GM12878 (cell line): ENCODE data around the gene CAPN3. TPM values are rescaled to one million over a fixed set of nuclear protein-coding genes. Genes with fewer than 3 reads are reported as not detected.

Experiments
- ATAC-seq: fragments of 200-7000 bp; cut with Tn5 transposase; 3 replicates; pipeline ENCODE4 v1.9.1; 2020; ENCODE audit warnings: mild to moderate bottlenecking, moderate library complexity
- BruUV-seq: library from RNA; stranded (reverse); fragments of 400-500 nt; replicated peaks from 2 replicates; lab custom pipeline; 2021; lab: Mats Ljungman, UMichigan
- CTCF ChIA-PET: fragments of 300-600 bp; sonication (Branson Sonifier 250); formaldehyde crosslinking; extraction: SDS; loops from one replicate; lab custom pipeline; 2021; ENCODE audit warnings: inconsistent platforms; lab: Yijun Ruan, JAX
- POLR2A ChIA-PET: fragments of 350-600 bp; formaldehyde crosslinking; extraction: SDS; loops from one replicate; lab custom pipeline; 2021; ENCODE audit warnings: inconsistent platforms; lab: Charles Lee
- RAD21 ChIA-PET: fragments of 300-600 bp; sonication (Branson Sonifier 250); formaldehyde crosslinking; loops from one replicate; lab custom pipeline; 2023; ENCODE audit warnings: antibody characterized with exemption; ENCODE audit not compliant: unreplicated experiment; lab: Charles Lee
- SMC1A ChIA-PET: fragments of 300-600 bp; sonication (Branson Sonifier 250); formaldehyde crosslinking; loops from one replicate; lab custom pipeline; 2023; ENCODE audit not compliant: unreplicated experiment, uncharacterized antibody; lab: Charles Lee
- DNase-seq: peaks from one replicate; pipeline ENCODE4 v3.0.0-alpha.2; 2011; ENCODE audit warnings: low read depth, low spot score
- FAIRE-seq: peaks from 3 replicates; lab custom pipeline; 2011; peaks lifted over from hg19 to GRCh38; lab: Jason Lieb, UNC
- H2AFZ ChIP-seq: 2 replicates; pipeline ENCODE4 v1.6.0; 2011; ENCODE audit warnings: low read depth, low read length, control low read depth; ENCODE audit not compliant: control insufficient read depth
- H3K27ac ChIP-seq: 2 replicates; pipeline ENCODE4 v1.5.1; 2011; ENCODE audit warnings: control low read depth; ENCODE audit not compliant: control insufficient read depth, insufficient read depth
- H3K27me3 ChIP-seq, 2 experiments: replicated peaks in 1 of 2; 2 replicates each; pipeline versions ENCODE4 v1.6.0 to v1.6.1; 2011; ENCODE audit warnings: low read length in 1 of 2; ENCODE audit not compliant: control insufficient read depth in 2 of 2, insufficient read depth in 2 of 2
- H3K36me3 ChIP-seq, 2 experiments: 2 replicates each; pipeline ENCODE4 v1.5.1; 2011; ENCODE audit warnings: low read length in 1 of 2; ENCODE audit not compliant: control insufficient read depth in 2 of 2, insufficient read depth in 2 of 2
- H3K4me1 ChIP-seq: 2 replicates; pipeline ENCODE4 v1.6.1; 2011; ENCODE audit warnings: mild to moderate bottlenecking, low read length, moderate library complexity, mixed read lengths; ENCODE audit not compliant: control insufficient read depth, insufficient read depth
- H3K4me2 ChIP-seq: 2 replicates; pipeline ENCODE4 v1.6.0; 2011; ENCODE audit warnings: control low read depth; ENCODE audit not compliant: control insufficient read depth, insufficient read depth
- H3K4me3 ChIP-seq: fragments of 200-600 bp; sonication (generic); 2 replicates; pipeline ENCODE4 v1.5.1; 2016
- H3K79me2 ChIP-seq: 2 replicates; pipeline ENCODE4 v1.6.0; 2011; ENCODE audit warnings: low read length; ENCODE audit not compliant: control insufficient read depth, insufficient read depth
- H3K9ac ChIP-seq: 2 replicates; pipeline ENCODE4 v1.8.0; 2011; ENCODE audit warnings: low read length, control low read depth, mixed read lengths; ENCODE audit not compliant: control insufficient read depth, insufficient read depth
- H3K9me3 ChIP-seq: replicated peaks from 3 replicates; pipeline ENCODE4 v1.5.1; 2011; ENCODE audit warnings: mild to moderate bottlenecking, low read length; ENCODE audit not compliant: control insufficient read depth, insufficient read depth
- H4K20me1 ChIP-seq: 2 replicates; pipeline ENCODE4 v1.6.0; 2011; ENCODE audit not compliant: control insufficient read depth, insufficient read depth
- KLF5 ChIP-seq: fragments of 450-650 bp; IDR thresholded peaks from 2 replicates; pipeline ENCODE4 v1.6.1; 2014; ENCODE audit warnings: mild to moderate bottlenecking; ENCODE audit not compliant: partially characterized antibody
- MYC ChIP-seq: IDR thresholded peaks from 2 replicates; pipeline ENCODE4 v1.6.1; 2011; ENCODE audit warnings: mild to moderate bottlenecking, low read length, moderate library complexity, inconsistent platforms; ENCODE audit not compliant: insufficient read depth, insufficient replicate concordance, insufficient read length, severe bottlenecking
- NFYA ChIP-seq: IDR thresholded peaks from 2 replicates; pipeline ENCODE4 v1.6.1; 2011; ENCODE audit warnings: low read depth, mild to moderate bottlenecking, low read length, improper control_type of control experiment, borderline replicate concordance
- POLR2A ChIP-seq: IDR thresholded peaks from 2 replicates; pipeline ENCODE4 v1.6.1; 2011; ENCODE audit warnings: low read depth, mild to moderate bottlenecking, low read length
- POU2F2 ChIP-seq: IDR thresholded peaks from 3 replicates; pipeline ENCODE4 v1.6.1; 2011; ENCODE audit warnings: low read depth, mild to moderate bottlenecking, low read length, borderline replicate concordance
- RFX5 ChIP-seq: IDR thresholded peaks from 2 replicates; pipeline ENCODE4 v1.6.1; 2011; ENCODE audit warnings: low read depth, low read length, improper control_type of control experiment
- TCF12 ChIP-seq: IDR thresholded peaks from 2 replicates; pipeline ENCODE4 v1.6.1; 2011; ENCODE audit warnings: low read depth, mild to moderate bottlenecking, low read length
- ZBTB33 ChIP-seq: fragments of 450-650 bp; IDR thresholded peaks from 2 replicates; pipeline ENCODE4 v1.6.1; 2017; ENCODE audit warnings: mild to moderate bottlenecking
- ZNF24 ChIP-seq: fragments of 450-650 bp; IDR thresholded peaks from 2 replicates; pipeline ENCODE4 v1.6.1; 2017; ENCODE audit warnings: antibody characterized with exemption, mild to moderate bottlenecking
- WGBS: methylation state at CpG from one replicate; pipeline ENCODE4 v1.1.6; 2016; ENCODE audit warnings: low lambda C conversion rate; ENCODE audit not compliant: insufficient replicate concordance, insufficient coverage; ENCODE audit errors: missing lambda C conversion rate; 5-methylcytosine and 5-hydroxymethylcytosine counted together
- in situ Hi-C: fragments of 300-500 bp; cut with MboI; formaldehyde crosslinking; loops from 9 replicates; pipeline ENCODE4 v1.14.3; 2018; ENCODE audit warnings: mixed read lengths
- intact Hi-C: fragments of 100-400 bp; cut with micrococcal nuclease; formaldehyde crosslinking; loops from one replicate; pipeline ENCODE4 v1.14.2; 2022; ENCODE audit not compliant: unreplicated experiment
- polyA plus RNA-seq, 11 experiments: library from polyadenylated mRNA; depleted of rRNA in 4 of 11; unstranded in 6 of 11; stranded (reverse) in 5 of 11; fragments of >200 nt; fragmentation: Nextera tagmentation in 4 of 11; fragmentation: Illumina TruSeq in 1 of 11; extraction: Ambion mirVana in 4 of 11; extraction: Trizol in 1 of 11; gene quantifications; 1 replicate in 1 of 11; 2 replicates in 10 of 11; pipeline versions ENCODE4 v1.2.1 to v1.2.3, GENCODE V29; 2011 to 2016; ENCODE audit warnings: inconsistent platforms in 2 of 11, missing spikeins in 2 of 11, low read depth in 1 of 11
- total RNA-seq, 4 experiments: library from RNA; depleted of rRNA in 3 of 4; stranded (reverse); fragments of >200 nt in 3 of 4; fragmentation: Illumina TruSeq in 1 of 4; extraction: Trizol in 1 of 4; gene quantifications; 2 replicates each; pipeline versions ENCODE4 v1.2.1 to v1.2.3, GENCODE V29; 2013 to 2021
- TF ChIP-seq, protein P1 (sequence below): IDR thresholded peaks from 2 replicates; pipeline ENCODE4 v1.6.1; 2011; ENCODE audit warnings: mild to moderate bottlenecking, low read depth, low read length, moderate library complexity; ENCODE audit not compliant: insufficient replicate concordance
- TF ChIP-seq, protein P2 (sequence below): fragments of 450-650 bp; conservative IDR thresholded peaks from 2 replicates; pipeline ENCODE4 v1.6.1; 2017; ENCODE audit warnings: mild to moderate bottlenecking, moderate library complexity

The CAPN3 gene
- total and polyA plus RNA-seq, 10 of the 15 experiments (the other 5 are each of a cell fraction or from before 2014, with no cell fraction given), result 1.1 to 3.8 (median 2.4) TPM

- TF ChIP-seq ZBTB33 (no peak), NFYA (no peak), MYC (no peak), POU2F2 (no peak), POLR2A (no peak)
- TF ChIP-seq, protein P1, sequence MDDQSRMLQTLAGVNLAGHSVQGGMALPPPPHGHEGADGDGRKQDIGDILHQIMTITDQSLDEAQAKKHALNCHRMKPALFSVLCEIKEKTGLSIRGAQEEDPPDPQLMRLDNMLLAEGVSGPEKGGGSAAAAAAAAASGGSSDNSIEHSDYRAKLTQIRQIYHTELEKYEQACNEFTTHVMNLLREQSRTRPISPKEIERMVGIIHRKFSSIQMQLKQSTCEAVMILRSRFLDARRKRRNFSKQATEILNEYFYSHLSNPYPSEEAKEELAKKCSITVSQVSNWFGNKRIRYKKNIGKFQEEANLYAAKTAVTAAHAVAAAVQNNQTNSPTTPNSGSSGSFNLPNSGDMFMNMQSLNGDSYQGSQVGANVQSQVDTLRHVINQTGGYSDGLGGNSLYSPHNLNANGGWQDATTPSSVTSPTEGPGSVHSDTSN, result no peak
- TF ChIP-seq, protein P2, sequence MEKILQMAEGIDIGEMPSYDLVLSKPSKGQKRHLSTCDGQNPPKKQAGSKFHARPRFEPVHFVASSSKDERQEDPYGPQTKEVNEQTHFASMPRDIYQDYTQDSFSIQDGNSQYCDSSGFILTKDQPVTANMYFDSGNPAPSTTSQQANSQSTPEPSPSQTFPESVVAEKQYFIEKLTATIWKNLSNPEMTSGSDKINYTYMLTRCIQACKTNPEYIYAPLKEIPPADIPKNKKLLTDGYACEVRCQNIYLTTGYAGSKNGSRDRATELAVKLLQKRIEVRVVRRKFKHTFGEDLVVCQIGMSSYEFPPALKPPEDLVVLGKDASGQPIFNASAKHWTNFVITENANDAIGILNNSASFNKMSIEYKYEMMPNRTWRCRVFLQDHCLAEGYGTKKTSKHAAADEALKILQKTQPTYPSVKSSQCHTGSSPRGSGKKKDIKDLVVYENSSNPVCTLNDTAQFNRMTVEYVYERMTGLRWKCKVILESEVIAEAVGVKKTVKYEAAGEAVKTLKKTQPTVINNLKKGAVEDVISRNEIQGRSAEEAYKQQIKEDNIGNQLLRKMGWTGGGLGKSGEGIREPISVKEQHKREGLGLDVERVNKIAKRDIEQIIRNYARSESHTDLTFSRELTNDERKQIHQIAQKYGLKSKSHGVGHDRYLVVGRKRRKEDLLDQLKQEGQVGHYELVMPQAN, result no peak
Observed at GRCh38 chr15:42394106-42394505, 34.8 kb downstream of the CAPN3 start (continued).

DNA sequence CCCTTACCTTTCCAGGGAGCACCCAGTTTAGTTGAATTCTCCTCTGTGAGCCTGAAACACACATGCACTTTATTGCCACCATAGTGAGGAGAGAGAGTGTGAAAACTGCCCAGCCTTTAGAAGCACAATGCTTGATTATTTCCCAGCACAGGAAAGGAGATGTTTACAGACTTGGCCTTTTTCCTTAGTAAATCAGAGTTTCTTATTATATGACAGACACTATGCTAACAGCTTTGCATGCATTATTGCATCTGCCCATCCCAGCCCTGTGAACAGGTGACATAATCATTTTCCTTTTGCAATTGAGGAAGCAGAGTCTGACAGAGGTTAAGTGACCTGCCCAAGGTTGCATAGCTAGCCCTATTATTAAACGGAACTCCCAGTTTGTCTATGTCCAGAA, 36.5 kb downstream of the CAPN3 start:
- ChIA-PET CTCF (interaction anchor here (1.2 kb wide), 1 partner anchor 10 kb away, joined by 4 read pairs; no protein-coding TSS in a partner anchor), POLR2A (no interaction called here), RAD21 (no interaction called here), SMC1A (no interaction called here)
- no peak overlapping the region for H3K4me3 ChIP-seq
- no peaks in the 10 kb centered on the region for H3K27me3 ChIP-seq
- H3K9me3 ChIP-seq, result no peaks in the 10 kb centered on the region
- no peak overlapping the region for H2AFZ ChIP-seq
- H3K36me3 ChIP-seq, result no peaks in the 10 kb centered on the region
- no peak overlapping the region for H3K4me2 ChIP-seq
- FAIRE-seq, result no peak
- in situ Hi-C loops, result no loop called here
- DNase-seq, result no peak
- ATAC-seq, result no peak
- TF ChIP-seq ZNF24, result no peak
- TF ChIP-seq TCF12, result no peak
- TF ChIP-seq KLF5, result no peak
- TF ChIP-seq RFX5, result no peak
- BruUV-seq, result no TSS peak
- intact Hi-C loops, result no loop called here
- 40% methylated on average over 1 of the region's 1 CpG for WGBS
- H4K20me1 ChIP-seq, result no peaks in the 10 kb centered on the region
- no peaks in the 10 kb centered on the region for H3K4me1 ChIP-seq
- no peak overlapping the region for H3K27ac ChIP-seq
- H3K9ac ChIP-seq, result no peak overlapping the region
- H3K79me2 ChIP-seq, result no peaks in the 10 kb centered on the region
